Measurements from ENCODE around the gene POLR2A. TPM values are rescaled to one million over a fixed set of nuclear protein-coding genes. Genes with fewer than 3 reads are reported as not detected.

The POLR2A gene
- total and polyA plus RNA-seq, 4 donors: 50.3 to 92.7 (median 76.4) TPM

GRCh38 chr17:7486181-7486580 lies 2.0 kb downstream of the POLR2A start:
- DNase-seq (ENCODE audit: low read depth in 4 of 6, low spot score in 6 of 6): no peak
- H3K27ac ChIP-seq (ENCODE audit: low read depth, low read length): peak overlapping the region; percentile 47
- peaks cover 9% of the 10 kb centered on the region for H3K36me3 ChIP-seq (ENCODE audit: control insufficient read depth, insufficient read depth, low read length)
- no peaks in the 10 kb centered on the region for H3K27me3 ChIP-seq (ENCODE audit: control insufficient read depth, insufficient read depth, low read length)
- H3K4me1 ChIP-seq (ENCODE audit: control insufficient read depth, insufficient read depth, low read length): peaks cover 44% of the 10 kb centered on the region
- WGBS (ENCODE audit: insufficient coverage): 54% methylated on average over 1 of the region's 3 CpGs
- no peaks in the 10 kb centered on the region for H3K9me3 ChIP-seq (ENCODE audit: control insufficient read depth, insufficient read depth, low read length)
- peak overlapping the region; percentile 86 for H3K4me3 ChIP-seq (ENCODE audit: low read depth, low read length)

DNA sequence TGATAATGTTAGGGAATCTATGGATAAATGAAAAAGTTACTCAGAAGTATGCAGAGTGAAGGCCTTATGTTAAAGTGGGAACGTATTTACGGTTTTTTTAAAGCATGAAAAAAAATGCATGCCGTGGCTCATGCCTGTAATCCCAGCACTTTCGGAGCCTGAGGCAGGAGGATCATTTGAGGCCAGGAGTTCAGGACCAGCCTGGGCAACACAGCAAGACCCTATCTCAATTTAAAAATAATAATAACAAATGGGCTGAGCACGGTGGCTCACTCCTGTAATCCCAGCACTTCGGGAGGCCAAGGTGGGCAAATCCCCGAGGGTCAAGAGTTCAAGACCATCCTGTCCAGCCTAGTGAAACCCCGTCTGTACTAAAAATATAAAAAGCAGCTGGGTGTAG lies 6.0 kb downstream of the POLR2A start:
- DNase-seq (ENCODE audit: low read depth in 4 of 6, low spot score in 6 of 6): no peak
- WGBS (ENCODE audit: insufficient coverage): 95% methylated on average over 3 of the region's 8 CpGs
- Histone ChIP-seq H3K9me3 (ENCODE audit: control insufficient read depth, insufficient read depth, low read length) (no peaks in the 10 kb centered on the region), H3K27me3 (ENCODE audit: control insufficient read depth, insufficient read depth, low read length) (no peaks in the 10 kb centered on the region), H3K27ac (ENCODE audit: low read depth, low read length) (no peak overlapping the region), H3K4me3 (ENCODE audit: low read depth, low read length) (no peak overlapping the region), H3K4me1 (ENCODE audit: control insufficient read depth, insufficient read depth, low read length) (peaks cover 20% of the 10 kb centered on the region), H3K36me3 (ENCODE audit: control insufficient read depth, insufficient read depth, low read length) (peaks cover 9% of the 10 kb centered on the region)

- no peak overlapping the region for H3K4me3 ChIP-seq (ENCODE audit: low read depth, low read length)
- no peaks in the 10 kb centered on the region for H3K27me3 ChIP-seq (ENCODE audit: control insufficient read depth, insufficient read depth, low read length)
- WGBS (ENCODE audit: insufficient coverage): no CpG with 5 or more reads among the region's 1 CpG
- H3K36me3 ChIP-seq (ENCODE audit: control insufficient read depth, insufficient read depth, low read length): peaks cover 20% of the 10 kb centered on the region
- no peak overlapping the region for H3K27ac ChIP-seq (ENCODE audit: low read depth, low read length)
- peaks cover 10% of the 10 kb centered on the region for H3K4me1 ChIP-seq (ENCODE audit: control insufficient read depth, insufficient read depth, low read length)
- no peaks in the 10 kb centered on the region for H3K9me3 ChIP-seq (ENCODE audit: control insufficient read depth, insufficient read depth, low read length)
- DNase-seq (ENCODE audit: low read depth in 4 of 6, low spot score in 6 of 6): no peak
Observed at GRCh38 chr17:7491583-7491982, 7.4 kb downstream of the POLR2A start.

DNA sequence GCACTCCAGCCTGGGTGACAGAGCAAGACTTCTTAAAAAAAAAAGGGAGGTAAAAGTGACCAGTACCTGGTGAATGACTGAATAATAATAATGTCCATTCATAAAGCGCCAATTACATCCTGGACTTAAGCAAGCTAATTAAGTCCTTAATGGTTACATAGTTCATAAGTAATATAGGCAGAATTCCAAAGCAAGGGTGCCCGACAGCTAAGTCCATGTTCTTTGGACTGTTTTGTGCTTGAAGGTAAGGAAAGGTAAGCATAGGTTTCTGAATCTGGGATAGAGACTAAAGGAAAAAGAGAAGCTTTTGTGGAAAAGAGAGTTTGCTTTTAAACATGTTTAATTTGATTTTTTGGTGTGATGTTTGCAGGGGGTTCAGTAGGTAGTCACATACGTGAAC lies 9.8 kb downstream of the POLR2A start:
- H3K9me3 ChIP-seq (ENCODE audit: control insufficient read depth, insufficient read depth, low read length): no peaks in the 10 kb centered on the region
- H3K36me3 ChIP-seq (ENCODE audit: control insufficient read depth, insufficient read depth, low read length): peaks cover 43% of the 10 kb centered on the region
- no peaks in the 10 kb centered on the region for H3K27me3 ChIP-seq (ENCODE audit: control insufficient read depth, insufficient read depth, low read length)
- no peak for DNase-seq (ENCODE audit: low read depth in 4 of 6, low spot score in 6 of 6)
- WGBS (ENCODE audit: insufficient coverage): 93% methylated on average over 2 of the region's 3 CpGs
- H3K4me3 ChIP-seq (ENCODE audit: low read depth, low read length): no peak overlapping the region
- H3K27ac ChIP-seq (ENCODE audit: low read depth, low read length): no peak overlapping the region
- no peaks in the 10 kb centered on the region for H3K4me1 ChIP-seq (ENCODE audit: control insufficient read depth, insufficient read depth, low read length)

- Histone ChIP-seq H3K9me3 (ENCODE audit: control insufficient read depth, insufficient read depth, low read length) (no peaks in the 10 kb centered on the region), H3K4me1 (ENCODE audit: control insufficient read depth, insufficient read depth, low read length) (no peaks in the 10 kb centered on the region), H3K36me3 (ENCODE audit: control insufficient read depth, insufficient read depth, low read length) (peaks cover 60% of the 10 kb centered on the region), H3K27me3 (ENCODE audit: control insufficient read depth, insufficient read depth, low read length) (no peaks in the 10 kb centered on the region), H3K27ac (ENCODE audit: low read depth, low read length) (no peak overlapping the region), H3K4me3 (ENCODE audit: low read depth, low read length) (no peak overlapping the region)
- no peak for DNase-seq (ENCODE audit: low read depth in 4 of 6, low spot score in 6 of 6)
- WGBS (ENCODE audit: insufficient coverage): 97% methylated on average over 10 of the region's 12 CpGs
Observed at GRCh38 chr17:7495906-7496434, 11.8 kb downstream of the POLR2A start.

- Histone ChIP-seq H3K4me1 (ENCODE audit: control insufficient read depth, insufficient read depth, low read length) (no peaks in the 10 kb centered on the region), H3K27ac (ENCODE audit: low read depth, low read length) (no peak overlapping the region), H3K36me3 (ENCODE audit: control insufficient read depth, insufficient read depth, low read length) (peaks cover 64% of the 10 kb centered on the region), H3K27me3 (ENCODE audit: control insufficient read depth, insufficient read depth, low read length) (no peaks in the 10 kb centered on the region), H3K9me3 (ENCODE audit: control insufficient read depth, insufficient read depth, low read length) (no peaks in the 10 kb centered on the region), H3K4me3 (ENCODE audit: low read depth, low read length) (no peak overlapping the region)
- WGBS (ENCODE audit: insufficient coverage): 90% methylated on average over 19 of the region's 20 CpGs
- no peak for DNase-seq (ENCODE audit: low read depth in 4 of 6, low spot score in 6 of 6)
Observed at GRCh38 chr17:7496470-7497183, 12.5 kb downstream of the POLR2A start.

- no peak for DNase-seq (ENCODE audit: low read depth in 4 of 6, low spot score in 6 of 6)
- no peak overlapping the region for H3K4me3 ChIP-seq (ENCODE audit: low read depth, low read length)
- H3K27me3 ChIP-seq (ENCODE audit: control insufficient read depth, insufficient read depth, low read length): no peaks in the 10 kb centered on the region
- WGBS (ENCODE audit: insufficient coverage): 94% methylated on average over 10 of the region's 10 CpGs
- peaks cover 70% of the 10 kb centered on the region for H3K36me3 ChIP-seq (ENCODE audit: control insufficient read depth, insufficient read depth, low read length)
- H3K9me3 ChIP-seq (ENCODE audit: control insufficient read depth, insufficient read depth, low read length): no peaks in the 10 kb centered on the region
- no peaks in the 10 kb centered on the region for H3K4me1 ChIP-seq (ENCODE audit: control insufficient read depth, insufficient read depth, low read length)
- H3K27ac ChIP-seq (ENCODE audit: low read depth, low read length): no peak overlapping the region
Observed at GRCh38 chr17:7497228-7497627, 13.1 kb downstream of the POLR2A start.

DNA sequence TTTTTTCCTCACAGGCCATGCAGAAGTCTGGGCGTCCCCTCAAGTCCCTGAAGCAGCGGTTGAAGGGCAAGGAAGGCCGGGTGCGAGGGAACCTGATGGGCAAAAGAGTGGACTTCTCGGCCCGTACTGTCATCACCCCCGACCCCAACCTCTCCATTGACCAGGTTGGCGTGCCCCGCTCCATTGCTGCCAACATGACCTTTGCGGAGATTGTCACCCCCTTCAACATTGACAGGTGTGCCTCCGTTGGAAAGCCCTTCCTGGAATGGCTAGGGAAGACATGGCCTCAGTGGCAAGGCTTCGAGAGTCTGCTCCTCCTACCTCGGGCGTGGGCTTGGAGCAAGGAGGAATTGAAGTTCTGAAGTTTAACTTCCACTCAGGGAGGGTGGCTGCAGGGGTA lies 13.5 kb downstream of the POLR2A start:
- Histone ChIP-seq H3K9me3 (ENCODE audit: control insufficient read depth, insufficient read depth, low read length) (no peaks in the 10 kb centered on the region), H3K4me1 (ENCODE audit: control insufficient read depth, insufficient read depth, low read length) (no peaks in the 10 kb centered on the region), H3K27me3 (ENCODE audit: control insufficient read depth, insufficient read depth, low read length) (no peaks in the 10 kb centered on the region), H3K4me3 (ENCODE audit: low read depth, low read length) (no peak overlapping the region), H3K36me3 (ENCODE audit: control insufficient read depth, insufficient read depth, low read length) (peaks cover 74% of the 10 kb centered on the region), H3K27ac (ENCODE audit: low read depth, low read length) (no peak overlapping the region)
- DNase-seq (ENCODE audit: low read depth in 4 of 6, low spot score in 6 of 6): no peak
- 95% methylated on average over 12 of the region's 14 CpGs for WGBS (ENCODE audit: insufficient coverage)

DNA sequence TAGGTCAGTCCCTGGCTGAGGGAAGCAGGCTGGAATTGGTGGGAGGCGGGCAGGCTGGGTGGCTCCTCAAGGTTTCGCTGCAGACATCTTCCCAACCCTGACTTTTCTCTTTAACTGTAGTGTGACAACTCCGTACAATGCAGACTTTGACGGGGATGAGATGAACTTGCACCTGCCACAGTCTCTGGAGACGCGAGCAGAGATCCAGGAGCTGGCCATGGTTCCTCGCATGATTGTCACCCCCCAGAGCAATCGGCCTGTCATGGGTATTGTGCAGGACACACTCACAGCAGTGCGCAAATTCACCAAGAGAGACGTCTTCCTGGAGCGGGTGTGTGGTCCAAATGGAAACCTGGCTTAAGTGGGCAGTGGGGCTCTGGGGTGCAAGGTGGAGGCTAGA lies 15.0 kb downstream of the POLR2A start:
- no peaks in the 10 kb centered on the region for H3K4me1 ChIP-seq (ENCODE audit: control insufficient read depth, insufficient read depth, low read length)
- H3K4me3 ChIP-seq (ENCODE audit: low read depth, low read length): no peak overlapping the region
- no peak overlapping the region for H3K27ac ChIP-seq (ENCODE audit: low read depth, low read length)
- no peaks in the 10 kb centered on the region for H3K9me3 ChIP-seq (ENCODE audit: control insufficient read depth, insufficient read depth, low read length)
- 88% methylated on average over 11 of the region's 11 CpGs for WGBS (ENCODE audit: insufficient coverage)
- peaks cover 89% of the 10 kb centered on the region for H3K36me3 ChIP-seq (ENCODE audit: control insufficient read depth, insufficient read depth, low read length)
- no peak for DNase-seq (ENCODE audit: low read depth in 4 of 6, low spot score in 6 of 6)
- H3K27me3 ChIP-seq (ENCODE audit: control insufficient read depth, insufficient read depth, low read length): no peaks in the 10 kb centered on the region

DNA sequence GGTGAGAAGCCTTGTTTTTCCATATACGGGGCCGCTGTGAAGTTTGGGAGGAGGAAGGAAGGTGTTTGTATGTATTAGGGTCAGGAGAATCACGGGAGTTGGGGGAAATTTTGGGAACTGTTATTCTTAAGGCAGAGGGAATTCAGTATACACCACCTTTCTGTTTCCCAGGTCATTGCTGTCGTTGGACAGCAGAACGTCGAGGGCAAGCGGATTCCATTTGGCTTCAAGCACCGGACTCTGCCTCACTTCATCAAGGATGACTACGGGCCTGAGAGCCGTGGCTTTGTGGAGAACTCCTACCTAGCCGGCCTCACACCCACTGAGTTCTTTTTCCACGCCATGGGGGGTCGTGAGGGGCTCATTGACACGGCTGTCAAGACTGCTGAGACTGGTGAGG lies 17.6 kb downstream of the POLR2A start:
- no peaks in the 10 kb centered on the region for H3K27me3 ChIP-seq (ENCODE audit: control insufficient read depth, insufficient read depth, low read length)
- no peak for DNase-seq (ENCODE audit: low read depth in 4 of 6, low spot score in 6 of 6)
- no peak overlapping the region for H3K4me3 ChIP-seq (ENCODE audit: low read depth, low read length)
- no peak overlapping the region for H3K27ac ChIP-seq (ENCODE audit: low read depth, low read length)
- no peaks in the 10 kb centered on the region for H3K4me1 ChIP-seq (ENCODE audit: control insufficient read depth, insufficient read depth, low read length)
- peaks cover 88% of the 10 kb centered on the region for H3K36me3 ChIP-seq (ENCODE audit: control insufficient read depth, insufficient read depth, low read length)
- no peaks in the 10 kb centered on the region for H3K9me3 ChIP-seq (ENCODE audit: control insufficient read depth, insufficient read depth, low read length)
- 84% methylated on average over 13 of the region's 14 CpGs for WGBS (ENCODE audit: insufficient coverage)

Data from spinal cord (tissue), 10 donors.